ENCODE results near the gene SLC46A2.

Gene SLC46A2

GRCh38 chr9:112890106-112891081 lies at the start of gene SLC46A2:
SLC46A2 (minus strand) TSS chr9:112890876; CDS start chr9:112890681, 195 bp downstream.
- in situ Hi-C loops (cut with MboI; ENCODE audit: low pct_unique_long_range_greater_than_20kb, low sequenced_read_pairs): loop anchor here (10.0 kb wide), 1 partner anchor 46 kb away; no protein-coding TSS in a partner anchor
- no peak for DNase-seq

- in situ Hi-C loops (cut with MboI; ENCODE audit: low pct_unique_long_range_greater_than_20kb, low sequenced_read_pairs): no loop called here
- no peak for DNase-seq
Measured at GRCh38 chr9:112939418-112939817, 48.7 kb upstream of the SLC46A2 start.

- DNase-seq: no peak
- in situ Hi-C loops (cut with MboI; ENCODE audit: low pct_unique_long_range_greater_than_20kb, low sequenced_read_pairs): no loop called here
Measured at GRCh38 chr9:112933696-112934095, 43.0 kb upstream of the SLC46A2 start.

- peak; percentile 66 for DNase-seq
- in situ Hi-C loops (cut with MboI; ENCODE audit: low pct_unique_long_range_greater_than_20kb, low sequenced_read_pairs): no loop called here
Measured at GRCh38 chr9:112925058-112925641, 34.5 kb upstream of the SLC46A2 start.

GRCh38 chr9:112921549-112921948 lies 30.9 kb upstream of the SLC46A2 start:
- peak; percentile 66 for DNase-seq
- in situ Hi-C loops (cut with MboI; ENCODE audit: low pct_unique_long_range_greater_than_20kb, low sequenced_read_pairs): no loop called here

GRCh38 chr9:112917987-112918362 lies 27.3 kb upstream of the SLC46A2 start:
- in situ Hi-C loops (cut with MboI; ENCODE audit: low pct_unique_long_range_greater_than_20kb, low sequenced_read_pairs): no loop called here
- DNase-seq: no peak

- DNase-seq: no peak
- in situ Hi-C loops (cut with MboI; ENCODE audit: low pct_unique_long_range_greater_than_20kb, low sequenced_read_pairs): no loop called here
Measured at GRCh38 chr9:112917047-112917986, 26.6 kb upstream of the SLC46A2 start.

- in situ Hi-C loops (cut with MboI; ENCODE audit: low pct_unique_long_range_greater_than_20kb, low sequenced_read_pairs): no loop called here
Measured at GRCh38 chr9:112914524-112914923, 23.8 kb upstream of the SLC46A2 start.

GRCh38 chr9:112913326-112913725 lies 22.6 kb upstream of the SLC46A2 start:
- in situ Hi-C loops (cut with MboI; ENCODE audit: low pct_unique_long_range_greater_than_20kb, low sequenced_read_pairs): no loop called here
- DNase-seq: no peak

More at GRCh38 chr9:112914524-112914923, 23.8 kb upstream of the SLC46A2 start:
- no peak for DNase-seq

GRCh38 chr9:112912636-112913035 lies 22.0 kb upstream of the SLC46A2 start:
- DNase-seq: no peak
- in situ Hi-C loops (cut with MboI; ENCODE audit: low pct_unique_long_range_greater_than_20kb, low sequenced_read_pairs): no loop called here

GRCh38 chr9:112911736-112912135 lies 21.1 kb upstream of the SLC46A2 start:
- in situ Hi-C loops (cut with MboI; ENCODE audit: low pct_unique_long_range_greater_than_20kb, low sequenced_read_pairs): no loop called here
- DNase-seq: no peak

GRCh38 chr9:112905084-112905483 lies 14.4 kb upstream of the SLC46A2 start:
- in situ Hi-C loops (cut with MboI; ENCODE audit: low pct_unique_long_range_greater_than_20kb, low sequenced_read_pairs): no loop called here
- DNase-seq: no peak

GRCh38 chr9:112900901-112901300 lies 10.2 kb upstream of the SLC46A2 start:
- in situ Hi-C loops (cut with MboI; ENCODE audit: low pct_unique_long_range_greater_than_20kb, low sequenced_read_pairs): no loop called here

GRCh38 chr9:112900488-112900887 lies 9.8 kb upstream of the SLC46A2 start:
- in situ Hi-C loops (cut with MboI; ENCODE audit: low pct_unique_long_range_greater_than_20kb, low sequenced_read_pairs): no loop called here
- DNase-seq: no peak

More at GRCh38 chr9:112900901-112901300, 10.2 kb upstream of the SLC46A2 start:
- DNase-seq: no peak

- in situ Hi-C loops (cut with MboI; ENCODE audit: low pct_unique_long_range_greater_than_20kb, low sequenced_read_pairs): loop anchor here (10.0 kb wide), 1 partner anchor 54 kb away; no protein-coding TSS in a partner anchor
- peak; percentile 37 for DNase-seq
Measured at GRCh38 chr9:112898872-112899311, 8.2 kb upstream of the SLC46A2 start.

GRCh38 chr9:112896131-112896530 lies 5.5 kb upstream of the SLC46A2 start:
- in situ Hi-C loops (cut with MboI; ENCODE audit: low pct_unique_long_range_greater_than_20kb, low sequenced_read_pairs): loop anchor here (10.0 kb wide), 1 partner anchor 51 kb away; no protein-coding TSS in a partner anchor
- DNase-seq: no peak

GRCh38 chr9:112894699-112895098 lies 4.0 kb upstream of the SLC46A2 start:
- in situ Hi-C loops (cut with MboI; ENCODE audit: low pct_unique_long_range_greater_than_20kb, low sequenced_read_pairs): loop anchor here (10.0 kb wide), 1 partner anchor 50 kb away; no protein-coding TSS in a partner anchor
- no peak for DNase-seq

GRCh38 chr9:112894041-112894440 lies 3.4 kb upstream of the SLC46A2 start:
- DNase-seq: no peak
- in situ Hi-C loops (cut with MboI; ENCODE audit: low pct_unique_long_range_greater_than_20kb, low sequenced_read_pairs): loop anchor here (10.0 kb wide), 1 partner anchor 49 kb away; no protein-coding TSS in a partner anchor

- no peak for DNase-seq
- in situ Hi-C loops (cut with MboI; ENCODE audit: low pct_unique_long_range_greater_than_20kb, low sequenced_read_pairs): loop anchor here (10.0 kb wide), 1 partner anchor 48 kb away; no protein-coding TSS in a partner anchor
Measured at GRCh38 chr9:112892981-112893380, 2.3 kb upstream of the SLC46A2 start.

Measured in KBM-7 (cell line).